Skin of body (tissue), 2 donors: Measurements from ENCODE around the gene XRCC3. TPM values are rescaled to one million over a fixed set of nuclear protein-coding genes. Genes with fewer than 3 reads are reported as not detected.

Experiments
- DNase-seq: peaks from one replicate; lab custom pipeline; 2025; lab: John Stamatoyannopoulos, UW
- total RNA-seq: library from RNA; depleted of rRNA; stranded (reverse); fragments of >200 nt; gene quantifications from one replicate; pipeline ENCODE4 v1.2.3, GENCODE V29; 2014

The XRCC3 gene
- total RNA-seq, 1 donor from 2014 or later: 6.7 TPM

- DNase-seq: no peak
Measured at GRCh38 chr14:103738701-103739451, 23.6 kb upstream of the XRCC3 start.

GRCh38 chr14:103738166-103738565 lies 22.9 kb upstream of the XRCC3 start:
- DNase-seq: peak; percentile 44

- DNase-seq: no peak
Measured at GRCh38 chr14:103737432-103738045, 22.3 kb upstream of the XRCC3 start.

- DNase-seq: no peak
Measured at GRCh38 chr14:103736546-103737431, 21.5 kb upstream of the XRCC3 start.

GRCh38 chr14:103735815-103736545 lies 20.7 kb upstream of the XRCC3 start:
- DNase-seq: no peak

GRCh38 chr14:103735439-103735814 lies 20.2 kb upstream of the XRCC3 start:
- no peak for DNase-seq

GRCh38 chr14:103735022-103735421 lies 19.8 kb upstream of the XRCC3 start:
- no peak for DNase-seq

- DNase-seq: no peak
Measured at GRCh38 chr14:103734081-103734888, 19.0 kb upstream of the XRCC3 start.

GRCh38 chr14:103733651-103734050 lies 18.4 kb upstream of the XRCC3 start:
- DNase-seq: no peak

- DNase-seq: no peak
Measured at GRCh38 chr14:103732868-103733620, 17.8 kb upstream of the XRCC3 start.

- DNase-seq: no peak
Measured at GRCh38 chr14:103731916-103732867, 16.9 kb upstream of the XRCC3 start.

- DNase-seq: no peak
Measured at GRCh38 chr14:103731481-103731880, 16.2 kb upstream of the XRCC3 start.

GRCh38 chr14:103730490-103731035 lies 15.3 kb upstream of the XRCC3 start:
- no peak for DNase-seq

GRCh38 chr14:103729496-103730448 lies 14.5 kb upstream of the XRCC3 start:
- DNase-seq: no peak

- DNase-seq: no peak
Measured at GRCh38 chr14:103728721-103729120, 13.5 kb upstream of the XRCC3 start.

- DNase-seq: no peak
Measured at GRCh38 chr14:103728141-103728540, 12.9 kb upstream of the XRCC3 start.

GRCh38 chr14:103727313-103727980 lies 12.2 kb upstream of the XRCC3 start:
- DNase-seq: no peak
